CD4-positive, alpha-beta memory T cell (primary cell): ENCODE data around the gene ZNF778. TPM values are rescaled to one million over a fixed set of nuclear protein-coding genes. Genes with fewer than 3 reads are reported as not detected.
"Not testable (repeated sequence)": the region's sequence is repeated elsewhere in the genome, so short reads cannot be mapped to it uniquely, and the experiment has no call there.

Experiments used
- CTCF ChIA-PET: fragments of 350-600 bp; sonication (Branson Sonifier 250); formaldehyde crosslinking; loops from one replicate; lab custom pipeline; 2021; ENCODE audit warnings: inconsistent platforms; ENCODE audit not compliant: partially characterized antibody; lab: Charles Lee
- POLR2A ChIA-PET: fragments of 350-600 bp; sonication (Branson Sonifier 250); formaldehyde crosslinking; loops from one replicate; lab custom pipeline; 2021; ENCODE audit not compliant: partially characterized antibody; lab: Charles Lee
- DNase-seq, 5 donors: peaks; one replicate each; pipeline versions ENCODE4 v3.0.0 to v3.0.0-alpha.2; 2020 to 2022; ENCODE audit warnings: mixed read lengths in 1 of 5
- H3K27ac ChIP-seq: one replicate; pipeline ENCODE4 v1.7.0; 2013; ENCODE audit warnings: low read depth, low read length
- H3K27me3 ChIP-seq: 2 replicates; pipeline ENCODE4 v1.7.0; 2013; ENCODE audit warnings: mild to moderate bottlenecking, low read length, moderate library complexity; ENCODE audit not compliant: insufficient read depth
- H3K36me3 ChIP-seq: 2 replicates; pipeline ENCODE4 v1.7.0; 2013; ENCODE audit warnings: mild to moderate bottlenecking, low read length, moderate library complexity; ENCODE audit not compliant: insufficient read depth
- H3K4me1 ChIP-seq: 2 replicates; pipeline ENCODE4 v1.7.0; 2013; ENCODE audit warnings: mild to moderate bottlenecking, low read length, moderate library complexity; ENCODE audit not compliant: insufficient read depth
- H3K4me3 ChIP-seq, 2 donors: one replicate each; pipeline ENCODE4 v1.7.0; 2013; ENCODE audit warnings: low read length in 2 of 2, mild to moderate bottlenecking in 1 of 2
- H3K9me3 ChIP-seq, 2 donors: one replicate each; pipeline ENCODE4 v1.7.0; 2013; ENCODE audit warnings: low read length in 2 of 2, control low read depth in 1 of 2; ENCODE audit not compliant: control insufficient read depth in 1 of 2
- H3K27ac Mint-ChIP-seq, 7 donors: one replicate each; pipeline ENCODE4 v1.8.0; 2020 to 2021; ENCODE audit warnings: mixed read lengths in 7 of 7, mild to moderate bottlenecking in 6 of 7, inconsistent platforms in 3 of 7, moderate library complexity in 3 of 7
- H3K27me3 Mint-ChIP-seq, 2 donors: one replicate each; pipeline ENCODE4 v1.8.0; 2020 to 2021; ENCODE audit warnings: mixed read lengths in 2 of 2
- H3K36me3 Mint-ChIP-seq, 2 donors: one replicate each; pipeline ENCODE4 v1.8.0; 2020 to 2021; ENCODE audit warnings: mixed read lengths in 2 of 2, inconsistent platforms in 1 of 2, mild to moderate bottlenecking in 1 of 2
- H3K4me1 Mint-ChIP-seq, 4 donors: one replicate each; pipeline ENCODE4 v1.8.0; 2020 to 2021; ENCODE audit warnings: mixed read lengths in 4 of 4, mild to moderate bottlenecking in 1 of 4
- H3K4me3 Mint-ChIP-seq, 8 donors: one replicate each; pipeline ENCODE4 v1.8.0; 2020 to 2021; ENCODE audit warnings: mixed read lengths in 8 of 8, mild to moderate bottlenecking in 7 of 8, moderate library complexity in 6 of 8, inconsistent platforms in 3 of 8
- H3K9me3 Mint-ChIP-seq, 8 donors: one replicate each; pipeline ENCODE4 v1.8.0; 2020 to 2021; ENCODE audit warnings: mixed read lengths in 8 of 8, mild to moderate bottlenecking in 5 of 8, inconsistent platforms in 3 of 8, moderate library complexity in 1 of 8
- intact Hi-C: fragments of 100-400 bp; cut with micrococcal nuclease; formaldehyde crosslinking; loops from one replicate; pipeline ENCODE4 v1.15.1; 2023
- polyA plus RNA-seq, 2 donors: library from polyadenylated mRNA; unstranded; fragments of 300-500 nt; fragmentation: Illumina TruSeq; gene quantifications; one replicate each; pipeline ENCODE4 v1.2.3, GENCODE V29; 2021
- total RNA-seq, 2 experiments: library from RNA; stranded (reverse); gene quantifications; one replicate each; pipeline ENCODE4 v1.2.3, GENCODE V29; 2021

ZNF778 gene
- total and polyA plus RNA-seq, 4 experiments from 2014 or later = 1.0 to 15.9 (median 8.8) TPM

DNA sequence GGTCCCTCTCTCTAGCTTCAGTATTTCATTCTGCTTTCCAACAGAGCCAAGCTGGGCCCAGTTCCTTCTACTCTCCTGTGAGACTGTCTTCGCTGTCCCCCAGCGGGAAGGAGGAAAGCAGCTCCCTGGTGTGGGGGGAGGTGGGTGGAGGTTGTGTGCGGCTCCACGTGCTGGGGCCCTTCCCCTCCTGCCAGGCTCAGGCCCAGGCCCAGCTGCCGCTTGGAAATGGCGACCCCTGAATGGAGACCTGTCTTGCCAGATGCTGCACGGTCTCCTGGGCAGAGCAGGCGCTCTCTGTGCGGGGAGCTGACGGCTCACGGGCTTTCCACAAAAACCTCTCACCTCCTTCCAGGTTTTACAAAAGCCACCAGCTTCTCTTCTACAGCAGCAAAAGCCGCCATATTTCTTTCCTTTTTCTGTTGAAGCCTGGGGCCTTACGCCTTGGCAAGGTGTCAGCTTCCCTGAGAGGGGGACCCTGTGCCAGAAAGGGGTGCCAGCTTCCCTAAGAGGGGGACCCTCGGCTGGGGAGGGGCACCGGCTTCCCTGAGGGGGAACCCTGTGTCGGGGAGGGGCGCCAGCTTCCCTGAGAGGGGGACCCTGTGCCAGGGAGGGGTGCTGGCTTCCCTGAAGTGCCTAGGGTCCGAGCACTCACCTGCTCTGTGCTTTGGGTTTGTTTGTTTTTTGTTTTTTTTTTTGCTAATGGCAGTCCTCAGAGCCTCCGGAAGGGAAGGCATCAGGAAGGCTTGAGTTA, 47.5 kb downstream of the ZNF778 start:
- no peak overlapping the region for H3K27ac Mint-ChIP-seq
- intact Hi-C loops = no loop called here
- H3K36me3 Mint-ChIP-seq = peaks cover 11 to 17% of the 10 kb centered on the region in 2 donors
- H3K9me3 ChIP-seq = no peaks in the 10 kb centered on the region
- peaks cover 0 to 12% (median 0%) of the 10 kb centered on the region in 8 donors for H3K9me3 Mint-ChIP-seq
- peaks cover 21% of the 10 kb centered on the region for H3K36me3 ChIP-seq
- no peaks in the 10 kb centered on the region for H3K4me1 ChIP-seq
- no peak overlapping the region for H3K27ac ChIP-seq
- ChIA-PET POLR2A (interaction anchor here (1.4 kb wide), 1 partner anchor 31 kb away, joined by 4 read pairs; no protein-coding TSS in a partner anchor), CTCF (no interaction called here)
- peaks cover 0 to 9% (median 4%) of the 10 kb centered on the region in 4 donors for H3K4me1 Mint-ChIP-seq
- no peak for DNase-seq
- no peak overlapping the region for H3K4me3 ChIP-seq
- no peaks in the 10 kb centered on the region for H3K27me3 Mint-ChIP-seq
- H3K27me3 ChIP-seq = no peaks in the 10 kb centered on the region
- H3K4me3 Mint-ChIP-seq = no peak overlapping the region

DNA sequence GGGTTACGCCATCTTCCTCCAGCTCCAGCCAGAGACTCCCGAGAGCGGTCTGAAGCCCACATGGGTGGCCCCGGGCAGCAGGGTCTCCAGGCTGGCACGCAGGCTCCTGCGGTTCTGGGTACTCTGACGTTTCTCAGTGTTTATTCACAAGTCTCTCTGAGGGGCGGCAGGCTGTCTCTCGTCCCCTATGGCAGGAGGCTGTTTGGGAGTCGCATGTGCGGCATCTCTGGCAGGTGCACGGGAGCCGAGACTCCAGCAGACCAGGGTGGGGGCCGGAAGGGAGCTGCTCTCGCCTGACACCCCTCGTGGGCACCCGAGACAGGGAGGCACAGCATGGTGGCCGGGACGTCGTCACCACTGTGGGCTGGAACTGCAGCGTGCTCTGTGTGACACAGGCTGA, 48.1 kb downstream of the ZNF778 start:
- no peak for DNase-seq
- H3K27me3 Mint-ChIP-seq = no peaks in the 10 kb centered on the region
- Histone ChIP-seq H3K27me3 (no peaks in the 10 kb centered on the region), H3K36me3 (peaks cover 27% of the 10 kb centered on the region), H3K27ac (no peak overlapping the region), H3K4me3 (no peak overlapping the region), H3K9me3 (no peaks in the 10 kb centered on the region), H3K4me1 (no peaks in the 10 kb centered on the region)
- POLR2A ChIA-PET = no interaction called here
- peaks cover 0 to 9% (median 4%) of the 10 kb centered on the region in 4 donors for H3K4me1 Mint-ChIP-seq
- H3K9me3 Mint-ChIP-seq = peaks cover 0 to 12% (median 0%) of the 10 kb centered on the region in 8 donors
- peaks cover 11 to 22% of the 10 kb centered on the region in 2 donors for H3K36me3 Mint-ChIP-seq
- no peak overlapping the region for H3K4me3 Mint-ChIP-seq
- CTCF ChIA-PET = interaction anchor here (1.9 kb wide), 1 partner anchor 24 kb away, joined by 9 read pairs; no protein-coding TSS in a partner anchor
- intact Hi-C loops = no loop called here
- peak overlapping the region in 2 of 7 donors; percentile 31 to 68 for H3K27ac Mint-ChIP-seq

- peaks cover 0 to 9% (median 0%) of the 10 kb centered on the region in 8 donors for H3K9me3 Mint-ChIP-seq
- no peaks in the 10 kb centered on the region for H3K27me3 ChIP-seq
- no peak overlapping the region for H3K4me3 Mint-ChIP-seq
- H3K9me3 ChIP-seq = no peaks in the 10 kb centered on the region
- no peak overlapping the region for H3K27ac ChIP-seq
- H3K4me1 ChIP-seq = no peaks in the 10 kb centered on the region
- POLR2A ChIA-PET = interaction anchor here (1.0 kb wide), 1 partner anchor 297 kb away, joined by 3 read pairs; no protein-coding TSS in a partner anchor
- H3K36me3 Mint-ChIP-seq = peaks cover 16 to 27% of the 10 kb centered on the region in 2 donors
- peaks cover 37% of the 10 kb centered on the region for H3K36me3 ChIP-seq
- peak overlapping the region in 1 of 7 donors; percentile 22 for H3K27ac Mint-ChIP-seq
- CTCF ChIA-PET = interaction anchor here (1.9 kb wide), 1 partner anchor 23 kb away, joined by 9 read pairs; no protein-coding TSS in a partner anchor
- H3K27me3 Mint-ChIP-seq = no peaks in the 10 kb centered on the region
- H3K4me3 ChIP-seq = no peak overlapping the region
- no peak for DNase-seq
- intact Hi-C loops = no loop called here
- peaks cover 0 to 6% (median 1%) of the 10 kb centered on the region in 4 donors for H3K4me1 Mint-ChIP-seq
Measured at GRCh38 chr16:89266521-89267134, 49.1 kb downstream of the ZNF778 start.

DNA sequence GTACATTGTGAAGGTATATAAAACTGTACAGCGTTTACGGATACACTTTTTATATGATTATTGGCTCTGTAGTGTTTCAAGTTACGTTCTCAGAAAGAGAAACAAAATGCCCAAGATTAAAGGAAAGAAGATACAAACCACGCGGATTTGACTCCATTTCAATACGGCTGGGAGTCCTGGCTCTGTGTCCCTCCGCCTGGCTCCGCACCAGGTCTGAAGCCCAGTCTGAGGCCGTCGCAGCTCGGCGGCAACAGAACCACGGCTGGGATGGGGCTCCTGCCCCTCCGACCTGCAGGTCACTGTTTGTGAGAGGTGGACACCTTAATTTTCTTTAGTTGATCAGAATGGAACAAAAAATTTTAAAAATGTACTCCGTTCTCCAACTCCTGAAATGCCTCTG, 50.2 kb downstream of the ZNF778 start:
- H3K27ac ChIP-seq, H3K27ac Mint-ChIP-seq, H3K4me3 ChIP-seq, H3K4me1 ChIP-seq, H3K4me1 Mint-ChIP-seq, intact Hi-C loops, H3K4me3 Mint-ChIP-seq, DNase-seq, H3K27me3 ChIP-seq, CTCF ChIA-PET, H3K27me3 Mint-ChIP-seq, H3K9me3 Mint-ChIP-seq, H3K9me3 ChIP-seq: not testable (repeated sequence)
- H3K36me3 ChIP-seq = peaks cover 48% of the 10 kb centered on the region
- H3K36me3 Mint-ChIP-seq = peaks cover 23 to 36% of the 10 kb centered on the region in 2 donors
- POLR2A ChIA-PET = interaction anchor here (1.0 kb wide), 1 partner anchor 296 kb away, joined by 3 read pairs; no protein-coding TSS in a partner anchor

DNA sequence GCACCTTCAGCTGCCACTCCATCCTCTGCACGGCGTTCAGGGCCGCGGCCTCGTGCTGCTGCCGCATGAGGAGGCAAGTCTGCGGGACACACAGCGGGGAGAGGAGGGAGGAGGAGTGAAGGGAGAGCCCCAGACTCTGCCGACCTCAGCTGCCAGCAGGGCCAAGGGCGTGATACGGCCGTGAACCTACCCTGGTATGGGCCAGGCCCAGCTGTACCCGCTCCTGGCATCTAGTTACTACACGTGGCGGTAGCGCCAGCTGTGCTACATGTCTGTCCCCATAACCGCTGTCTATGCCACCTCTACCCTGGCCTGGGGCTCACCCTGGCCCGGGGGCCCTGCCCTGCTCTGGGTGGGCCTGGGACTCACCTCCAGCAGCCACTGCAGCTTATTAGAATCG, 51.1 kb downstream of the ZNF778 start:
- no peak overlapping the region for H3K4me3 Mint-ChIP-seq
- peaks cover 0 to 9% (median 0%) of the 10 kb centered on the region in 8 donors for H3K9me3 Mint-ChIP-seq
- intact Hi-C loops = no loop called here
- peaks cover 50% of the 10 kb centered on the region for H3K36me3 ChIP-seq
- H3K27ac ChIP-seq = no peak overlapping the region
- no peaks in the 10 kb centered on the region for H3K27me3 Mint-ChIP-seq
- H3K36me3 Mint-ChIP-seq = peaks cover 31 to 44% of the 10 kb centered on the region in 2 donors
- no peaks in the 10 kb centered on the region for H3K9me3 ChIP-seq
- H3K27me3 ChIP-seq = no peaks in the 10 kb centered on the region
- no peak overlapping the region for H3K27ac Mint-ChIP-seq
- no peak overlapping the region for H3K4me3 ChIP-seq
- H3K4me1 Mint-ChIP-seq = peaks cover 0 to 3% (median 0%) of the 10 kb centered on the region in 4 donors
- no peak for DNase-seq
- H3K4me1 ChIP-seq = no peaks in the 10 kb centered on the region
- ChIA-PET CTCF (interaction anchor here (0.7 to 1.7 kb wide), 2 partner anchors 21 to 28 kb away, joined by 3 to 4 read pairs; no protein-coding TSS in a partner anchor), POLR2A (interaction anchor here (1.2 kb wide), 1 partner anchor 21 kb away, joined by 6 read pairs; no protein-coding TSS in a partner anchor)

DNA sequence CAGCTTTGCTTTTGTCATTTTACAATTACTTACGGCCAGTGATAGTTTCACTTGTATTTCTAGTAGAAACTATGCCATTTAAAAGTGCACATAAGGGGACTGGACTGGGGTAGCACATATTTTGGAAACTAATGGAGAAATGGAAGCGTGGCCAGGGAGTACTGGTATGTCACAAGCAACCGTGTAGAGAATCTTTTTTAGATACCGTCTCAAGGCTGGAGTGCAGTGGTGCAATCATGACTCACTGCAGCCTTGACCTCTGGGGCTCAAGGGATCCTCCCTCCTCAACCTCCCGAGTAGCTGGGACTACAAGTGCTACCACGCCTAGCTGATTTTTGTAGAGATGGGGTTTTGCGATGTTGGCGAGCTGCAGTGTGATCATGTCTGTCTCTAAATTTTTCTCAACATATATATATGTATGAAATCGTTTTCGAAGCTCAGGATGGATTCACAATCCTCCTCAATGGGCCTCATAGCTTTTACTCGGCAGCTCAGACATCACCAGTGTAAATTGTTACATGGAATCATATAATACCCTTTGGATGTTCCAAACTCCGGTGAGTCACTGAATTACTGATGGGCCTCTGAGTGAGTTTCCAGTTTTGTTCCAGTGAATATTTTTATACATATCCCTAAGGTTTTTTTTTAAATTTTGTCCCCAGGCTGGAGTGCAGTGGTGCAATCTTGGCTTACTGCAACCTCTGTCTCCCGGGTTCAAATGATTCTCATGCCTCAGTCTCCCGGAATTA, 51.7 kb downstream of the ZNF778 start:
- Mint-ChIP-seq H3K36me3 (peaks cover 34 to 50% of the 10 kb centered on the region in 2 donors), H3K27ac (peak overlapping the region in 1 of 7 donors; percentile 13), H3K4me3 (no peak overlapping the region), H3K4me1 (peaks cover 0 to 4% (median 0%) of the 10 kb centered on the region in 4 donors), H3K9me3 (peaks cover 0 to 6% (median 0%) of the 10 kb centered on the region in 8 donors), H3K27me3 (no peaks in the 10 kb centered on the region)
- CTCF ChIA-PET = interaction anchor here (0.7 to 1.7 kb wide), 2 partner anchors 20 to 29 kb away, joined by 3 to 4 read pairs; no protein-coding TSS in a partner anchor
- DNase-seq = no peak
- no peaks in the 10 kb centered on the region for H3K27me3 ChIP-seq
- intact Hi-C loops = no loop called here
- POLR2A ChIA-PET = interaction anchor here (1.2 kb wide), 1 partner anchor 22 kb away, joined by 6 read pairs; no protein-coding TSS in a partner anchor
- no peak overlapping the region for H3K27ac ChIP-seq
- no peaks in the 10 kb centered on the region for H3K9me3 ChIP-seq
- H3K4me3 ChIP-seq = no peak overlapping the region
- H3K4me1 ChIP-seq = no peaks in the 10 kb centered on the region
- H3K36me3 ChIP-seq = peaks cover 56% of the 10 kb centered on the region
